Pancreas (tissue), 10 donors: ENCODE measurements around the gene PSG3. TPM values are rescaled to one million over a fixed set of nuclear protein-coding genes. Genes with fewer than 3 reads are reported as not detected.
"Not testable (repeated sequence)": the region's sequence is repeated elsewhere in the genome, so short reads cannot be mapped to it uniquely, and the experiment has no call there.

Experiments
- ATAC-seq, 4 donors: fragments of 200-7000 bp; cut with Tn5 transposase; one replicate each; pipeline versions ENCODE4 v1.8.0 to v1.9.1; 2020; ENCODE audit warnings: mild to moderate bottlenecking in 4 of 4, moderate library complexity in 4 of 4
- DNase-seq, 6 donors: peaks; one replicate each; pipeline ENCODE4 v3.0.0-alpha.2; 2020
- FAIRE-seq: peaks from 2 replicates; lab custom pipeline; 2012; peaks lifted over from hg19 to GRCh38; lab: Jason Lieb, UNC
- H3K27ac ChIP-seq, 4 donors: fragments of 200-600 bp; sonication (generic); 1 replicate in 3 of 4; 2 replicates in 1 of 4; pipeline versions ENCODE4 v1.5.0 to v1.8.0; 2020
- H3K27me3 ChIP-seq, 4 donors: fragments of 200-600 bp; one replicate each; pipeline ENCODE4 v1.8.0; 2021
- H3K36me3 ChIP-seq, 3 donors: fragments of 200-600 bp; sonication (generic) in 1 of 3; one replicate each; pipeline versions ENCODE4 v1.5.0 to v1.8.0; 2020 to 2021
- H3K4me1 ChIP-seq, 3 donors: fragments of 200-600 bp; one replicate each; pipeline ENCODE4 v1.8.0; 2021
- H3K4me3 ChIP-seq, 4 donors: fragments of 200-600 bp; sonication (generic) in 2 of 4; one replicate each; pipeline versions ENCODE4 v1.5.0 to v1.8.0; 2020 to 2021
- H3K9me3 ChIP-seq, 4 donors: fragments of 200-600 bp; one replicate each; pipeline ENCODE4 v1.8.0; 2021
- CTCF ChIP-seq, 4 donors: fragments of 200-600 bp; sonication (generic) in 3 of 4; IDR thresholded peaks; one replicate each; pipeline versions ENCODE4 v1.5.0 to v1.8.0; 2021; ENCODE audit warnings: antibody characterized with exemption in 4 of 4
- WGBS, 2 donors: extraction: QIAGEN DNeasy Blood & Tissue Kit; methylation state at CpG; one replicate each; pipeline ENCODE4 v1.1.7; 2013; 5-methylcytosine and 5-hydroxymethylcytosine counted together
- intact Hi-C, 3 donors: fragments of 100-400 bp; cut with DNase I; formaldehyde crosslinking; loops; one replicate each; pipeline versions ENCODE4 v1.11.1 to v1.14.2; 2022
- polyA plus RNA-seq, 2 donors: library from polyadenylated mRNA; stranded (reverse); fragments of 200-250 nt; gene quantifications; one replicate each; pipeline ENCODE4 v1.2.3, GENCODE V29; 2013
- total RNA-seq, 6 donors: library from RNA; stranded (reverse); fragmentation: NEBNext Ultra II Directional in 4 of 6; extraction: Animal tissue kit (Norgen Biotek cat#: 25700) in 4 of 6; gene quantifications; one replicate each; pipeline versions ENCODE4 v1.2.1 to v1.2.4, GENCODE V29; 2021 to 2023
- donor health status: healthy with polysubstance abuse.
- donor health status: DM: no; HTN: no; CAD: no; lungs with moderate emphysema.
- donor health status: DM: no; HTN: no; CAD: no.
- donor health status: control.
- donor health status: control.
- donor health status: Bipolar disorder and iron deficiency.
- donor health status: DM: yes; HTN: yes; CAD: no.
- donor health status: DM: no; HTN: no; CAD: no.
- donor health status: DM: no; HTN: no; CAD: no.
- donor health status: DM: yes; HTN: yes; CAD: no.

PSG3 gene
- total and polyA plus RNA-seq, 8 donors: 0.18 to 0.25 TPM; not detected in 6

DNA sequence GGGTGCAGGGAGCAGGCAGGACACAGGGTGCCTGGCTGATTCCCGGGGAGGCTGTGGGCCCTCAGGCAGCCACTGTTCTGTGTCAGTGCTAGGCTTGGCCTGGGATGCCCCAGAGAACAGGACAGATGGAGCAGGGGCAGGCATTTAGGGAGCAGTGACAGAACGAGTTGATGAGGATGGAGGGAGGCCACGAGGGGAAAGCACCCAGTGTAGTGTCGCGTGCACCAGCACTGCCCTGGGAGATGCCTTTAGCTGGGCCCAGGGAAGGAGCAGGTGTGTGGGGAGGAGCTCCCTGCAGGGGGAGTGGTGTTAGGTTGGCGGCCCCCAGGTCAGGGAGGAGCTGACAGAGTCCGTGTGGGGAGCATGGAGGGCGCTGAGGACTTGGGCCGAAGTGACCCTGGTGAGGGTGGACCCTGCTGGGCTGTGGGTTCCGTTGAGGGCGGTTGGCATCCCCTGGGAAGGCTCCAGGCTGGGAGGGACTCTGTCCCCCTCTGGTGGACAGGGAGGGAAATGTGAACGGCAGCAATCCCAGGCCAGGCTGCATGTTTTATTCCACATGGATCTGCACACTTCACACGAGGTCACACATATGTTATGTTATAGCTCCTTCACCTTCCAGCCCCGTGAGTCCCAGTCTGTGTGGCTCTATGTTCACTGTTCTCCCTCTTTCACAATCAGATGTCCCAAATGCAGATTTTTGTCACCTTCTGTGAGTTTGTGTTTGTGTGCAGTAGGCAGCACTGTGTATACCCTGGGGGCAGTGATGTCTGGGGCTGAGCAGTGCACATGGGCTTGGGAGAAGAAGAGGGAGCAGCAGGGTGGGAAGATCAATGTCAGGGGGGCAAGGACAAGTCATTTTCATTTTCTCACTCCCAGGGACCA, 1.7 kb upstream of the PSG3 start:
- H3K4me3 ChIP-seq, H3K27me3 ChIP-seq, H3K27ac ChIP-seq, H3K36me3 ChIP-seq, ATAC-seq, intact Hi-C loops, H3K9me3 ChIP-seq, H3K4me1 ChIP-seq, FAIRE-seq: not testable (repeated sequence)
- peak in 3 of 6 donors; percentile 11 to 45 (median 33) for DNase-seq
- 15 to 18% methylated on average over 11 to 14 of the region's 14 CpGs for WGBS, 2 donors
- peak; percentile 37 to 46 (median 40) for TF ChIP-seq CTCF (IDR thresholded peaks at IDR 0.05)

GRCh38 chr19:42737581-42738011, 2.7 kb downstream of the PSG3 start:
- H3K4me1 ChIP-seq, ATAC-seq, H3K27ac ChIP-seq, H3K9me3 ChIP-seq, H3K27me3 ChIP-seq, DNase-seq, H3K36me3 ChIP-seq, intact Hi-C loops, H3K4me3 ChIP-seq, FAIRE-seq: not testable (repeated sequence)
- WGBS, 2 donors: 31 to 32% methylated on average over 2 of the region's 2 CpGs

DNA sequence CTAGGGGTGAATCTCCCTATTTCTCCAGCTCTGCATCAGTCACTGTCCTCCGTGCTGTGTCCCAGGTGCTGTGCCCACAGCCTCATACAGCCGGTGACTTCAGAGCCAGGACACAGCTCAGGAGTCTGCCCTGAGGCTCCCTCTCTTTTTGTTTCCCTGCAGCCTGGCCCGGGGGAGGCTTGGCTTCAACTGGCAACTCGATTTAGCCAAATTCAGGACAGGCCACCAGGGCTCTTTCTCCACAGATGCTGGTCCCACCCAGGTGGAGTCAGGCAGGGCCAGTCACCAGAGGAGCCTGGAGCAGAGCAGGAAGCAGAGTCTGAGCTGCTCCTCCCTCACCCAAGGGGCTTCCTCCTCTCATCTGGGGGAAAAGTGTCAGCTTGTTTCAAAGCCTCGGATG, 11.9 kb downstream of the PSG3 start:
- H3K9me3 ChIP-seq, FAIRE-seq, H3K27me3 ChIP-seq, intact Hi-C loops, DNase-seq, H3K4me3 ChIP-seq, H3K4me1 ChIP-seq, H3K36me3 ChIP-seq, H3K27ac ChIP-seq, ATAC-seq: not testable (repeated sequence)
- WGBS, 2 donors: 31 to 35% methylated on average over 5 of the region's 5 CpGs

- 40 to 68% methylated on average over 1 of the region's 1 CpG for WGBS, 2 donors
- H3K27me3 ChIP-seq, intact Hi-C loops: not testable (repeated sequence)
These were observed 26.3 kb downstream of the PSG3 start for GRCh38 chr19:42714000-42714399.

GRCh38 chr19:42712753-42713152, 27.5 kb downstream of the PSG3 start:
- WGBS, 2 donors: 53 to 62% methylated on average over 6 of the region's 6 CpGs

More at GRCh38 chr19:42714000-42714399, 26.3 kb downstream of the PSG3 start:
- H3K4me3 ChIP-seq, H3K27ac ChIP-seq, DNase-seq, ATAC-seq, H3K9me3 ChIP-seq, FAIRE-seq, H3K36me3 ChIP-seq, H3K4me1 ChIP-seq: not testable (repeated sequence)

DNA sequence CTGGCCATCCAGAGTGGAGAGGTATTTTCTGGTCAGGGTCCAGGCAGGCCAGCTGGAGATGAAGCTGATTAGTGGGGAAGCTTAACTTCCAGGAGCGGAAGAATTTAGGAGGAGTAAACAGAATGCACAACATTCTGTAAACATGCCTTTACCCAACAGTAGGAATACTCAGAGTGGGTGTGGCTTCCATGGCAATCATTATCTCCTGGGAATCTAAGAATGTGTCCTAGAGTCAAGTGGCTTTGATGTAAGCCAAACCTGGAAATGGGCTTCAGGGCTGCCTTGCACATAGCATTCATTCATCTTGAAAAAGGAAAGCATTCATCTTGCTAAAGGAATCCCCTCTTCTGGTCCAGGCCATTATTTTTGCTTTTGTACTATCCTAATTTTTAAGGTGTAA, 29.3 kb downstream of the PSG3 start:
- H3K4me3 ChIP-seq, H3K4me1 ChIP-seq, H3K9me3 ChIP-seq, ATAC-seq, DNase-seq, H3K27me3 ChIP-seq, H3K36me3 ChIP-seq, H3K27ac ChIP-seq, intact Hi-C loops, FAIRE-seq: not testable (repeated sequence)
- 35 to 45% methylated on average over 1 of the region's 1 CpG for WGBS, 2 donors

More at GRCh38 chr19:42712753-42713152, 27.5 kb downstream of the PSG3 start:
- H3K4me1 ChIP-seq, H3K27ac ChIP-seq, DNase-seq, H3K36me3 ChIP-seq, H3K4me3 ChIP-seq, intact Hi-C loops, FAIRE-seq, H3K9me3 ChIP-seq, H3K27me3 ChIP-seq, ATAC-seq: not testable (repeated sequence)

GRCh38 chr19:42697884-42698283, 42.4 kb downstream of the PSG3 start:
- no peaks in the 10 kb centered on the region for H3K4me1 ChIP-seq
- H3K27me3 ChIP-seq: peaks cover 0 to 8% (median 4%) of the 10 kb centered on the region in 4 donors
- intact Hi-C loops: no loop called here
- H3K4me3 ChIP-seq: no peak overlapping the region
- no peaks in the 10 kb centered on the region for H3K9me3 ChIP-seq
- 21 to 41% methylated on average over 22 of the region's 22 CpGs for WGBS, 2 donors
- TF ChIP-seq CTCF (IDR thresholded peaks at IDR 0.05): no peak
- H3K27ac ChIP-seq: no peak overlapping the region
- FAIRE-seq: no peak
- no peak for DNase-seq
- ATAC-seq: no peak
- no peaks in the 10 kb centered on the region for H3K36me3 ChIP-seq
